Stomach (tissue), 9 donors: ENCODE measurements around the gene CKMT2. TPM values are rescaled to one million over a fixed set of nuclear protein-coding genes. Genes with fewer than 3 reads are reported as not detected.
"Not testable (repeated sequence)": the region's sequence is repeated elsewhere in the genome, so short reads cannot be mapped to it uniquely, and the experiment has no call there.

Experiments
- DNase-seq, 2 donors: peaks; one replicate each; pipeline versions ENCODE4 v3.0.0 to v3.0.0-alpha.2; 2013 to 2019
- H3K27ac ChIP-seq, 5 donors: fragments of 200-600 bp in 4 of 5; sonication (generic) in 4 of 5; one replicate each; pipeline ENCODE4 v1.5.1; 2013 to 2019; ENCODE audit warnings: mild to moderate bottlenecking in 1 of 5, moderate library complexity in 1 of 5
- H3K27me3 ChIP-seq, 3 donors: fragments of 200-600 bp; sonication (generic); one replicate each; pipeline ENCODE4 v1.5.1; 2017 to 2019; ENCODE audit warnings: mixed run types in 1 of 3
- H3K36me3 ChIP-seq, 4 donors: fragments of 200-600 bp; sonication (generic); 1 replicate in 3 of 4; 2 replicates in 1 of 4; pipeline ENCODE4 v1.5.1; 2016 to 2019
- H3K4me1 ChIP-seq, 4 donors: fragments of 200-600 bp; sonication (generic); one replicate each; pipeline ENCODE4 v1.5.1; 2016 to 2019
- H3K4me3 ChIP-seq, 4 donors: fragments of 200-600 bp; sonication (generic) in 3 of 4; one replicate each; pipeline ENCODE4 v1.5.1; 2016 to 2019; ENCODE audit warnings: mild to moderate bottlenecking in 1 of 4
- H3K9me3 ChIP-seq, 4 donors: fragments of 200-600 bp; sonication (generic); one replicate each; pipeline ENCODE4 v1.5.1; 2016 to 2019
- EP300 ChIP-seq: sonication (generic); formaldehyde crosslinking; IDR thresholded peaks from one replicate; pipeline ENCODE4 v1.6.1; 2017; ENCODE audit warnings: antibody characterized with exemption
- POLR2A ChIP-seq, 4 donors: fragments of 450-650 bp; IDR thresholded peaks; one replicate each; pipeline ENCODE4 v1.6.1; 2016; ENCODE audit warnings: antibody characterized with exemption in 4 of 4, control low read depth in 2 of 4, mild to moderate bottlenecking in 1 of 4, moderate library complexity in 1 of 4
- POLR2AphosphoS5 ChIP-seq, 3 donors: sonication (generic); formaldehyde crosslinking; IDR thresholded peaks; one replicate each; pipeline ENCODE4 v1.6.1; 2016; ENCODE audit warnings: antibody characterized with exemption in 3 of 3
- WGBS, 5 donors: extraction: QIAGEN DNeasy Blood & Tissue Kit in 3 of 5; methylation state at CpG; one replicate each; pipeline versions ENCODE4 v1.1.5 to v1.1.7; 2013 to 2018; 5-methylcytosine and 5-hydroxymethylcytosine counted together
- intact Hi-C: fragments of 100-400 bp; cut with DNase I; formaldehyde crosslinking; loops from one replicate; pipeline ENCODE4 v1.15.1; 2023; ENCODE audit warnings: low total_unique reads
- polyA plus RNA-seq, 3 donors: library from polyadenylated mRNA; stranded (reverse); fragments of 200-250 nt; gene quantifications; one replicate each; pipeline ENCODE4 v1.2.3, GENCODE V29; 2013
- total RNA-seq, 5 donors: library from RNA; depleted of rRNA; stranded (reverse); fragments of >200 nt; gene quantifications; one replicate each; pipeline versions ENCODE4 v1.1.0 to v1.2.3, GENCODE V29; 2014 to 2016
- TF ChIP-seq, protein P1 (sequence below), 7 experiments: fragments of 450-650 bp in 4 of 7; fragments of 200-600 bp in 3 of 7; sonication (generic) in 3 of 7; IDR thresholded peaks; one replicate each; pipeline ENCODE4 v1.5.1; 2016 to 2019; ENCODE audit warnings: antibody characterized with exemption in 7 of 7, control low read depth in 2 of 7, mild to moderate bottlenecking in 1 of 7
- donor health status: healthy with polysubstance abuse.
- donor health status: Bipolar disorder and iron deficiency.
- donor health status: healthy.

The CKMT2 gene
- total and polyA plus RNA-seq, 8 donors: 4.6 to 86.2 (median 15.1) TPM; not detected in 1

DNA sequence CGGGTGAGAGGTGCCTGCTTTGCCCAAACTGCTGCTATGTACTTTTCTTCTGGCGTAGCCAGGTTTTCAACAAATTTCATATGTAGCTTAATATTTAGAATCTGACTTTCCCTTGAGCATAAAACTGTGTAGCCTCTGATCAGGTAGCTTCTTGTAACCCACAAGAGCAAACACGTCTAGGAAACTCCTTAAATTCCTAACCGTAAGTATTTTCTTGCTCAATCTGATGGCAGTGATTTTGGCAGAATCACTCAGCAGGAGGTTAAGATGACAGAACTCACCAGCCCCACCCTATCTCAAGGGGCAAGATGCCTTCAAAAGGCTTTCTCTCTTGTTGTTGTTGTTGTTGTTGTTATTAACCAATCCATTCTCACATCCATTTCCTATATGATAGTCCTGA is 20.8 kb downstream of the CKMT2 start:
- no peaks in the 10 kb centered on the region for H3K9me3 ChIP-seq
- H3K27me3 ChIP-seq: no peaks in the 10 kb centered on the region
- intact Hi-C loops: no loop called here
- no peak overlapping the region for H3K4me3 ChIP-seq
- H3K27ac ChIP-seq: no peak overlapping the region
- WGBS, 5 donors: 80 to 96% (median 87%) methylated on average over 4 of the region's 4 CpGs
- H3K36me3 ChIP-seq: peaks cover 0 to 57% (median 44%) of the 10 kb centered on the region in 4 donors
- TF ChIP-seq, protein P1, sequence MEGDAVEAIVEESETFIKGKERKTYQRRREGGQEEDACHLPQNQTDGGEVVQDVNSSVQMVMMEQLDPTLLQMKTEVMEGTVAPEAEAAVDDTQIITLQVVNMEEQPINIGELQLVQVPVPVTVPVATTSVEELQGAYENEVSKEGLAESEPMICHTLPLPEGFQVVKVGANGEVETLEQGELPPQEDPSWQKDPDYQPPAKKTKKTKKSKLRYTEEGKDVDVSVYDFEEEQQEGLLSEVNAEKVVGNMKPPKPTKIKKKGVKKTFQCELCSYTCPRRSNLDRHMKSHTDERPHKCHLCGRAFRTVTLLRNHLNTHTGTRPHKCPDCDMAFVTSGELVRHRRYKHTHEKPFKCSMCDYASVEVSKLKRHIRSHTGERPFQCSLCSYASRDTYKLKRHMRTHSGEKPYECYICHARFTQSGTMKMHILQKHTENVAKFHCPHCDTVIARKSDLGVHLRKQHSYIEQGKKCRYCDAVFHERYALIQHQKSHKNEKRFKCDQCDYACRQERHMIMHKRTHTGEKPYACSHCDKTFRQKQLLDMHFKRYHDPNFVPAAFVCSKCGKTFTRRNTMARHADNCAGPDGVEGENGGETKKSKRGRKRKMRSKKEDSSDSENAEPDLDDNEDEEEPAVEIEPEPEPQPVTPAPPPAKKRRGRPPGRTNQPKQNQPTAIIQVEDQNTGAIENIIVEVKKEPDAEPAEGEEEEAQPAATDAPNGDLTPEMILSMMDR (IDR thresholded peaks at IDR 0.05): no peak
- no peak for TF ChIP-seq POLR2AphosphoS5 (IDR thresholded peaks at IDR 0.05)
- no peak for TF ChIP-seq EP300
- TF ChIP-seq POLR2A (IDR thresholded peaks at IDR 0.05): no peak
- peaks cover 0 to 4% (median 0%) of the 10 kb centered on the region in 4 donors for H3K4me1 ChIP-seq
- no peak for DNase-seq

DNA sequence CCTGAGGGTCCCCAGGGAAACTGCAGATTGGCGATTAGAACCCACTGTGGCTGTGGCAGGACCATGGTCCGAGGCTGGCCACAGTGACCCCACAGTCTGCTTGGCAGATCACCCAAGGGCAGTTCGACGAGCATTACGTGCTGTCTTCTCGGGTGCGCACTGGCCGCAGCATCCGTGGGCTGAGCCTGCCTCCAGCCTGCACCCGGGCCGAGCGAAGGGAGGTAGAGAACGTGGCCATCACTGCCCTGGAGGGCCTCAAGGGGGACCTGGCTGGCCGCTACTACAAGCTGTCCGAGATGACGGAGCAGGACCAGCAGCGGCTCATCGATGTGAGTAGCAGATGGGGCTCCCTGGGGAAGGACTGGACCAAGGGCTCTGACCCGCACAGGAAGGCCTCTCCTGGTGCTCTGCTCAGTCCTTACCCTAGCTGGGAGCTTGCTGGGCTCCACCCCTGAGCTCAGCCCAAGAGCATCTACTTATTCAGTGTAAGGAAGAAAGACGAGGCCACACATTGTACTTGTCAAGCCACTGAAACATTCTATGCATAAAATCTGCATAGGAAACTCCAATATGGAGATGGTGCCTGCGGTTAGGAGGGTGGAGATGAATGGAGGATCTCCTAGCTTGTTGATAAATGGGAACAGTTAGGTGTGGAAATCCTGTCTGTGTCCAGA is 21.9 kb downstream of the CKMT2 start:
- DNase-seq: no peak
- WGBS, 5 donors: 94 to 97% (median 95%) methylated on average over 15 to 21 of the region's 21 CpGs
- no peak for TF ChIP-seq POLR2AphosphoS5 (IDR thresholded peaks at IDR 0.05)
- TF ChIP-seq, protein P1 (IDR thresholded peaks at IDR 0.05): no peak
- no peak for TF ChIP-seq POLR2A (IDR thresholded peaks at IDR 0.05)
- TF ChIP-seq EP300: no peak
- H3K27ac ChIP-seq: no peak overlapping the region
- intact Hi-C loops: no loop called here
- peaks cover 0 to 67% (median 49%) of the 10 kb centered on the region in 4 donors for H3K36me3 ChIP-seq
- H3K4me1 ChIP-seq: no peaks in the 10 kb centered on the region
- H3K27me3 ChIP-seq: no peaks in the 10 kb centered on the region
- H3K9me3 ChIP-seq: peaks cover 0 to 5% (median 0%) of the 10 kb centered on the region in 4 donors
- no peak overlapping the region for H3K4me3 ChIP-seq

DNA sequence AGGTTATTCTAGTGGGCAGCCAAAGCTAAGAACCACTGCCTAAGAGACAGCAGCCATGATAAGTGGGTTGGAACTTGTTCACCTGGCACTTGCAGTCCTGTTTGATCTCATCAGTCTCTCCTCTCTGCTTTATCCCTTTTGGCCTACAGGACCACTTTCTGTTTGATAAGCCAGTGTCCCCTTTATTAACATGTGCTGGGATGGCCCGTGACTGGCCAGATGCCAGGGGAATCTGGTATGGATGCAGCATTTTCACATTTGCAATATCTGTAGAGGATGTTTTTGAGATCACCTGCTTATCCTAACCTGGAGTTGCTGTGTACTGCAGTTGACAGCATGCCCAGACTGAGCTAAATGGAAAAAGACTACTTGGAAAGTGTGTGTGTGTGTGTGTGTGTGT is 23.6 kb downstream of the CKMT2 start:
- no peaks in the 10 kb centered on the region for H3K27me3 ChIP-seq
- 82 to 100% (median 88%) methylated on average over 1 of the region's 1 CpG for WGBS, 5 donors
- H3K27ac ChIP-seq: no peak overlapping the region
- DNase-seq: no peak
- no peak overlapping the region for H3K4me3 ChIP-seq
- intact Hi-C loops: no loop called here
- peaks cover 0 to 13% (median 0%) of the 10 kb centered on the region in 4 donors for H3K9me3 ChIP-seq
- TF ChIP-seq, protein P1 (IDR thresholded peaks at IDR 0.05): no peak
- TF ChIP-seq POLR2A (IDR thresholded peaks at IDR 0.05) (no peak), POLR2AphosphoS5 (IDR thresholded peaks at IDR 0.05) (no peak), EP300 (no peak)
- H3K36me3 ChIP-seq: peaks cover 0 to 70% (median 47%) of the 10 kb centered on the region in 4 donors
- H3K4me1 ChIP-seq: no peaks in the 10 kb centered on the region

DNA sequence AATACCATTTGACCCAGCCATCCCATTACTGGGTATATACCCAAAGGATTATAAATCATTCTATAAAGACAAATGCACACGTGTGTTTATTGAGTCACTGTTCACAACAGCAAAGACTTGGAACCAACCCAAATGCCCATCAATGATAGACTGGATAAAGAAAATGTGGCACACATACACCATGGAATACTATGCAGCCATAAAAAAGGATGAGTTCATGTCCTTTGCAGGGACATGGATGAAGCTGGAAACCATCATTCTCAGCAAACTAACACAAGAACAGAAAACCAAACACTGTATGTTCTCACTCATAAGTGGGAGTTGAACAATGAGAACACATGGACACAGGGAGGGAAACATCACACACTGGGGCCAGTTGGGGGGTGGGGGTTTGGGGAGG is 29.7 kb downstream of the CKMT2 start:
- H3K27me3 ChIP-seq, H3K4me1 ChIP-seq, DNase-seq, H3K4me3 ChIP-seq, H3K27ac ChIP-seq, intact Hi-C loops: not testable (repeated sequence)
- WGBS, 5 donors: 95 to 100% (median 97%) methylated on average over 1 of the region's 1 CpG
- H3K9me3 ChIP-seq: peaks cover 0 to 20% (median 0%) of the 10 kb centered on the region in 4 donors
- H3K36me3 ChIP-seq: peaks cover 0 to 58% (median 17%) of the 10 kb centered on the region in 4 donors

DNA sequence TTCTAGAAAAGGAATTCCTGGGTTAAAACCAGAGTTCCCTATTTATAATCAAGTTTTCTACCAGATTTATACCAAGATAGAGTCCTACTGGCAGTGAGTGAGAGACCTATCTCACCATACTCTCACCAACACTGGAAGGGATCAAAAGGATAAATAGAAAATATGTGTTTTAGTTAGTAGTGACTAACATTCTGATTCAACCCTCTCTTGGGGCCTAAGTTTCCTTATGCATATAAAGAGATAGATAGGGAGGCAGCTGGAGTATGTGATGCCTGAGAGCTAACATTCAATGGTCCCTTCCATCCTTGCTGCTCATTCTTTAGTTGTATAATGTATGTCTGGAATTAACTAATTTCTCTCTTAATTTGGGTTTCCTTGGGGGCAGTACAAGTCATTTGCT is 32.0 kb downstream of the CKMT2 start:
- no peak for DNase-seq
- intact Hi-C loops: no loop called here
- TF ChIP-seq POLR2AphosphoS5 (IDR thresholded peaks at IDR 0.05): no peak
- TF ChIP-seq, protein P1 (IDR thresholded peaks at IDR 0.05): no peak
- no peak for TF ChIP-seq POLR2A (IDR thresholded peaks at IDR 0.05)
- TF ChIP-seq EP300: no peak
- no peak overlapping the region for H3K27ac ChIP-seq
- H3K27me3 ChIP-seq: no peaks in the 10 kb centered on the region
- H3K36me3 ChIP-seq: peaks cover 0 to 36% (median 4%) of the 10 kb centered on the region in 4 donors
- H3K9me3 ChIP-seq: peaks cover 0 to 15% (median 0%) of the 10 kb centered on the region in 4 donors
- H3K4me1 ChIP-seq: peaks cover 0 to 13% (median 0%) of the 10 kb centered on the region in 4 donors
- H3K4me3 ChIP-seq: no peak overlapping the region
